Measurements from ENCODE around the gene TRPM4.

The TRPM4 gene

DNA sequence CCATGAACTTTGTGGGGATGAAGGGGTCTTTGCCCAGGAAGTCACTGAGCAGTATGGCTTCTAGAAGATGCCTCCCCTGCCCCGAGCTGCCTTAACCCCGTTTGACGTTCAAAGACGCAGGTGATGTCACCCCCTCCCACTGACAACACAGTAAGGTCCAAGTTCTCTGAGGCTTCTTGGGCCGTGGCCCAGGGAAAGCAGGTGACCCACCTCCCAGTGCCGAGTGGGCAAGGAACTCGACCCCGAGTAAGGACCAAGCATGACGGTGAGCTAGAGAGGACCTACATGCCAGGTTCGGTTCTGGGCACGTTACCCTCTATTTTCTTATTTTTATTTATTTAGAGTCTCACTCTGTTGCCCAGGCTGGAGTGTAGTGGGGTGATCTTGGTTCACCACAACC is 86.1 kb downstream of the TRPM4 start:
- no peak for DNase-seq

DNA sequence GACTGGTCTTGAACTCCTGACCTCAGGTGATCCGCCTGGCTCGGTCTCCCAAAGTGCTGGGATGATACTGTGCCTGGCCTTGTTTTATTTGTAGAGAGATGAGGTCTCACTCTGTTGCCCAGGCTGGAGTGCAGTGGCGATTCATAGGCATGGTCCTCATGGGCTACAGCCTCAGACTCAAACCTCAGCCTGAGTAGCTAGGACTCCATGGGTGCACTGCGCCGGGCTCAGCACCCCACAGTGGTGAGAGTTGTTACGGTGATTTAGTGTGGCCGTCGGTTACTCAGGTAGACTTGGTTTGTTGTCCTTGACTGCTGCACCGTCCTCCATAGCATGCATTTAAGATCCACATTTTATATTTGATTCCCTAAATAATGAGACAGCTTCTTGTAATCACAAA is 86.7 kb downstream of the TRPM4 start:
- no peak for DNase-seq

GRCh38 chr19:49247676-49248075 is 90.1 kb downstream of the TRPM4 start:
- DNase-seq: no peak

DNA sequence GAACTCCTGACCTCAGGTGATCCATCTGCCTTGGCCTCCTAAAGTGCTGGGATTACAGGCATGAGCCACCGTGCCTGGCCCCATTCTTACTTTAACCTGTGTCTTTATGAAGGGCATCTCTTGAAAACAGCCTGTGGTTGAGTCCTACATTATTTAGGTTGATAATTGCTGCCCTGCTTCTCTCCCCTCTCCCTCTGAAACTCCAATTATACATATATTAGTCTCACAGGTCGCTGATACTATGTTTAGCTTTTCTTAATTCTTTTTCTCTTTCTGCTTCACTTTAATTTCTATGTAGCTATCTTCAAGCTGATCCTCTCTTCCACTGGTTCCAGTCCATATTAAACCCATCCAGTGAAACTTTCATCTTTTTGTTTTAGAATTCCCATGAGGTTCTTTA is 92.3 kb downstream of the TRPM4 start:
- DNase-seq: no peak

GRCh38 chr19:49255674-49256073 is 98.1 kb downstream of the TRPM4 start:
- no peak for DNase-seq

GRCh38 chr19:49256691-49257090 is 99.1 kb downstream of the TRPM4 start:
- DNase-seq: no peak
